ENCODE data around the gene BIRC6. TPM values are rescaled to one million over a fixed set of nuclear protein-coding genes. Genes with fewer than 3 reads are reported as not detected.
A peak's percentile ranks its signal among the peaks of the same experiment; 100 is the strongest.
"Not testable (repeated sequence)": the region's sequence is repeated elsewhere in the genome, so short reads cannot be mapped to it uniquely, and the experiment has no call there.

Gene BIRC6
- polyA plus RNA-seq, 1 donor, result 100 TPM

GRCh38 chr2:32370942-32371341 lies 14.1 kb downstream of the BIRC6 start:
- not testable (repeated sequence) for DNase-seq

GRCh38 chr2:32372519-32373182 lies 15.8 kb downstream of the BIRC6 start:
- DNase-seq, result no peak

DNA sequence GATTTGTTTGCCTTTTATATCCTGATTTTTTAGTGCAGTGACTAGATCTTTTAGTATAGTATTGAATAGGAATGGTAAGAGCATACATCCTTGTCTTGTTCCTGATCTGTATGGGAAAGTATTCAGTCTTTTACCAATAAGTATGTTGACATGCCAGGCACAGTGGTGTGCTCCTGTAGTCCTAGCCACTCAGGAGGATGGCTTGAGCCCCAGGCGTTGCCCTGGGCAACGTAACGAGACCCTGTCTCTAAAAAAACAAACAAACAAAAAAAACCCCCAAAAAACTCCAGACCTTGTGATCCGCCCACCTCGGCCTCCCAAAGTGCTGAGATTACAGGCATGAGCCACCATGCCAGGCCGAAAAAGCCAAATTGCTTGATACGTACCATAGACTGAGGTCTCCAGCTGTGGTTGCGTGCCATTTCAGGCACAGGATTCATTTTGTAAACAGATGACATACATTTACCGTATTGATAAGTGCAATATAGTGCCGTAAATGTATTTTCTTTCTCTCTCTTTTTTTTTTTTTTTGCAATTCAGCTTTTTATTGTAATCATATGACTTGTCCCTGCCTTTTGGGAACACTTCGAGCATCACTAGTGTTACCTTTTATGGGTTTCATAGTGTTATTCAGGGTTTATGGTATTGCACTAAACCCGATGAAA lies 18.5 kb downstream of the BIRC6 start:
- DNase-seq, result no peak

- DNase-seq, result no peak
Measured at GRCh38 chr2:32376756-32377155, 19.9 kb downstream of the BIRC6 start.

- DNase-seq, result no peak
Measured at GRCh38 chr2:32377928-32378327, 21.1 kb downstream of the BIRC6 start.

DNA sequence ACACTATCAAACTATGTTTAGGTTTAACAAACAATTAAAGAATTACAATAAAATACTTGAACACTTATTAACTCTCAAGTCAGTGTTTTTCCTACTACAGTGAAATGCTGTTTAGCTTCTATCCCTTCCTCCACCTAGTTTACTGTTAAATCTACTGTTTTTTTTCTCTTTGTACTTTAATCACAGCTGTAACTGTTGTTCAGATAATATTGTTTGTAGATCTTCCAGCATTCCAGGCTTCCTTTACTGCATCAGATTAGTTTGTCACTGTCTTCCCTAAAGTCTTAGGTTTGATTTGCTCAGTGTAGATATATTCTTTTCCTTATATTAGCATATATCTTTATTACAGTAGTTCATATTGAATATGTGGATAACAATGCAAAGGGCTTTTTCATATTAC lies 22.5 kb downstream of the BIRC6 start:
- no peak for DNase-seq

DNA sequence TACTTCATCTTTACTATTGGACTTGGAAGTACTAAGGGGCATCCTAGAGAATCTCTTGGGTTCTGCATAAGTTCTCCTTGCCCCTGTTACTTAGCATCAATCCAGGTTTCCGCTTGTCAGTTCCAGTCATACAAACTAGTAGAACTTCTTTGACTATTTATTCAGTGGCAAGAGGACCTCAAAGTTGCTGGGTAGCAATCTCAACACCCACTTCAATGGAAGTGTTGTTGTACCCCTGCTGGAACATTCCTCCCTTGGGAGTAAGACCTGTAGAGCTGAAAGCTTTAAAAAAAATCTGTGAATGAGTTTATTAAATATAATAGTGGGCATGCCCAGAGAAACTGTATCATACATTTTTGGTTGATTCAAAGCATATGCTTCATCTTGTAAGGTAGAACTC lies 27.0 kb downstream of the BIRC6 start:
- DNase-seq, result no peak

DNA sequence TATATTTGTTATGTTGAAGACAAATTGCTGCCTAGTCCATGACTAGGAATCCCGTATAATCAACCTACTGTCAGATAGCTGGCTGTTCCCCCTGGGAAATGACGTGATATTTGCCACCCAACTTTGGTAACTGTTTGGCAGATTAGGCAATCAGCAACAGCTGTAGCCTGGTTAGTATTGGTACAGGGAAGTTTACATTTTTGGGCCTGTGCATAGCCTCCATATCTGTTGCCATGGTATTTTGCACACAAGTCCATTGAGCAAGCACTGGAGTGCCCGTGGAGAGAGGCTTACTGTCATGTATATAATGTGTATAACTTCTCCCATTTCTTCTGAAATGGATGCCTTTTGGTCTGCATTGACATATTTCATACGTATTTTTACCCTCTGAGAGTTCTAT lies 27.7 kb downstream of the BIRC6 start:
- no peak for DNase-seq

DNA sequence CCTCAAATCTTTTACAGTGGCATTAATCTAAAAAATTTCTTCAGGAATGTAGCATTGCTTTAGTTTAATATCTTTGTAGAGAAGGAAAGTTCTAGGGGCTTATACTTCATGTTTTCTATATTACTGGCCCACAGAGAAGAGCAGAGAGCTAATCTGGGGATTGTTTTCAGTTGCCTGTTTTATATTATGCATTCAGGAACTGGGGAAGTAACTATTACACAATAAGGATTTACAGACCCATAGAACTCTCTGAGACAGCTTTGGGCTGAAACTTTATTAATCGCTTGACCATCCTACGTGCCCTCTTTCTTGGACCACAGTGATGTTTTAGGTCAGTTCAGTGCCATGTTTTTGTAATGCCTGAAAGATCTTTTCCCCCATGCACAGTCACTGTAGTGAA lies 29.9 kb downstream of the BIRC6 start:
- DNase-seq, result no peak

- DNase-seq, result no peak
Measured at GRCh38 chr2:32399221-32399620, 42.4 kb downstream of the BIRC6 start.

DNA sequence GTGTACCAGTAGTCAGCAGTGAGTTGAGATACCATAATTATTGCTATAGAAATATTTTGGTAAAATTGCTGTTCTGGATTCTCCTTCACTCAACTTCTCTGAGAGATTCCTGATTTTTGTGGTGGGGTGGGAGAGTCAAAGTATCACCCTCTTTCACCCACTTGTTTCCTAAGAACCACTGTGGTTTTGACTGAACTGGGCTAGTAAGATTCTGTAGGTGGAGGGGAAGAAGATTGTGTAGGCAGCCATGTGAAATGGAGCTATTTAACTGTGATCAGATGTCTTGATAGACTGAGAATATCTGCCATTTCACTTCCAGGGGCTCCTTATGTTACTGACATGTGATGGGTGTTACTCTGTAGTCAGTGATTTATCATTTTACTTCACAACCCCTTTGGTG lies 45.3 kb downstream of the BIRC6 start:
- no peak for DNase-seq

DNA sequence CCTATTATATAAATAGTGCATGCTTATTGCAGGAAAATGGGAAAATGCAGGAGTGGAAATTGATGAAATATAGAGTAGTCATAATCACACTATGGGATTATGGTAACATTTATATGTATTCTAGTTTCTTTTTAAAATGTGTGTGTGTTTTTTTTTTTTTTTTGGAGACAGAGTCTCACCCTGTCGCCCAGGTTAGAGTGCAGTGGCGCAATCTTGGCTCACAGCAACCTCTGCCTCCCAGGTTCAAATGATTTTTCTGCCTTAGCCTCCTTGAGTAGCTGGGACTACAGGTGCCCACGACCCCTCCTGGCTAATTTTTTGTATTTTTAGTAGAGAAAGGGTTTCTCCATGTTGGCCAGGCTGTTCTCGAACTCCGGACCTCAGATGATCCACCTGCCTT lies 47.0 kb downstream of the BIRC6 start:
- DNase-seq, result no peak

DNA sequence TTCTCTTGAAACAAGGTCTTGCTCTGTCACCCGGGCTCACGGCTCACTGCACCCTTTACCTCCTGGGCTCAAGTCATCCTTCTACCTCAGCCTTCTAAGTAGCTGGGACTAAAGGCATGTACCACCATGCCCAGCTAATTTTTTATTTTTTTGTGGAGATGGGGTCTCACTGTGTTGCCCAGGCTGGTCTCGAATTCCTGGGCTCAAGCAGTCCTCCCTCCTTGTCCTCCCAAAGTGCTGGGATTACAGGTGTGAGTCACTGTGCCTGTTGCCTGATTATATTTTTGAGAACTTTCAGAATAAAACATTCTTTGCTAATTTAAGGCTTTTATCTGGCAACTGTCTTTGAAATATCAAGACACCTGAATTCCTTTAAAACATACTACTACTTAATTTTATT lies 47.9 kb downstream of the BIRC6 start:
- no peak for DNase-seq

GRCh38 chr2:32416519-32416918 lies 59.7 kb downstream of the BIRC6 start:
- no peak for DNase-seq

- no peak for DNase-seq
Measured at GRCh38 chr2:32417659-32418058, 60.8 kb downstream of the BIRC6 start.

- no peak for DNase-seq
Measured at GRCh38 chr2:32418778-32419177, 62.0 kb downstream of the BIRC6 start.

GRCh38 chr2:32422133-32422532 lies 65.3 kb downstream of the BIRC6 start:
- no peak for DNase-seq

DNA sequence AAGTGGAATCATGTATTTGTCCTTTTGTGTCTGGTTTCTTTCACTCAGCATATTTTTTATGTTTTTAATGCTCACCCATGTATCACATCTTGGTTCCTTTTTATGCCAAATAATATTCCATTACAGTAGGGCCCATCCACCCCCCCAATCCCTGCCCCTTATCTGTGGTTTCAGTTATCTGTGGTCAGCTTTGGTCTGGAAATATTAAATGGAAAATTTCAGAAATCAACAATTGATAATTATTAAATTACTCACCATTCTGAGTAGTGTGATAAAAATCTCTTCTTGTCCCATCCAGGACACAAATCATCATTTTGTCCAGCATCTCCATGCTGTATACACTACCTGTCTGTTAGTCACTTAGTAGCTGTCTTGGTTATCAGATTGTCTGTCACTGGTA lies 66.7 kb downstream of the BIRC6 start:
- no peak for DNase-seq

- no peak for DNase-seq
Measured at GRCh38 chr2:32424739-32425138, 67.9 kb downstream of the BIRC6 start.

- DNase-seq, result no peak
Measured at GRCh38 chr2:32425719-32426141, 68.9 kb downstream of the BIRC6 start.

DNA sequence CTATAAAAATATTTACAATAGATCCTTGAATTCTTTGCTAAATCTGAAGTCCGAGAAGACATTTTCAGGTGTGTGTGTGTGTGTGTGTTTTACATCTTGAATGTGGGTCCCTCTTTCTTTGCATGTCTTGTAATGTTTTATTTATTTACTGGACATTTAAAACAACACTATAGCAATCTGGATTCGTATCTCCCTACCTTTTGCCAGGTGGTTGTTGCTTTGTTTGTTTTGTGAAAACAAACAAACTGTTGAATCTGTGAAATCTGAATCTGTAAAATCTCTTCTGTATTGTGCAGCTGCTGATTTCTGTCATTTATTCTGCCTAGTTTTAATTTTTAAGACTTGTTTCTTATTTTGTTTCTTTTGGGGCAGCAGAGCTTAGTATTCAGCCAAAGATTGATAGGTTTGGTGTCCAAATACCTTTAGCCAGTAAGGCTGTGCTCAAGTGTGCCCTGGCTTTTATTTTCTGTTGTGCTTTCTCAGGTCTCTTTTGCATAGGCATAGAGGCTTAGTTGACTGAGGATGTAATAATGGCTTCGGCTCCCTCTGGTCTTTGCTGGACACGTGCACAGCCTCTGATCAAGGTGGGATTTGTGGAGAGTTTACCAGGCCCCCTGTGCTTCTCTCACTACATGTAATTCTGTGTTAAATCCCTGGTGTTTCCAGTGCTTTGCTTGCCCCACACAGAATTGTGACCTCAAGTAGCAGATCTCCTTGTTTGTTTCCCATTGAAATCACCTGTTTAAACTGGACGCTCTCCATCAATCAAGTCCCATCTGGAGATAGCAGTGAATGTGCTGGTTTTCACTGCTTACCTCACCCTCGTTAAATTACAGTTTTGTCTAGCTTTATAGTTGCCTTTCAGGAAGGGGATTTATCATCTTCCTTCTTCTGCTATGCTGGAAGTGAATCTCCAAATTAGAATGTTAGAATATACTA lies 71.1 kb downstream of the BIRC6 start:
- peak; percentile 15 for DNase-seq

DNA sequence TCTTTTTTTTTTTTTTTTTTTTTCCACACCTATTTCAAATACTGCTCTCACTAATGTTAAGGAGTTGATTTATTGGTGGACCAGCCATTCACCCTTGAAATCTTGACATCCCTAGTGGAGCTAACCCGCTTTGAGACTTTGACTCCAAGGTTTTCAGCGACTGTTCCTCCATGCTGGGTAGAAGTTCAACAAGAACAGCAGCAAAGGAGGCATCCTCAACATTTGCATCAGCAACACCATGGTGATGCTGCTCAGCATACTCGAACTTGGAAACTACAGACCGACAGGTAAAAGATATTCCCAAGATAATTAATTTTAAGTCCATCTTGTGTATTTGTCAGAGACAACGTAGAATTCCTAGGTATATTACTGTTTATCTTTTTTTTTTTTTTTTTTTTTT lies 74.0 kb downstream of the BIRC6 start:
- no peak for DNase-seq

GRCh38 chr2:32436150-32436549 lies 79.3 kb downstream of the BIRC6 start:
- DNase-seq, result no peak

Data from left kidney (tissue), 2 donors.